Measurements from ENCODE around the gene HAP1.
A peak's percentile ranks its signal among the peaks of the same experiment; 100 is the strongest.

Gene HAP1, protein sequence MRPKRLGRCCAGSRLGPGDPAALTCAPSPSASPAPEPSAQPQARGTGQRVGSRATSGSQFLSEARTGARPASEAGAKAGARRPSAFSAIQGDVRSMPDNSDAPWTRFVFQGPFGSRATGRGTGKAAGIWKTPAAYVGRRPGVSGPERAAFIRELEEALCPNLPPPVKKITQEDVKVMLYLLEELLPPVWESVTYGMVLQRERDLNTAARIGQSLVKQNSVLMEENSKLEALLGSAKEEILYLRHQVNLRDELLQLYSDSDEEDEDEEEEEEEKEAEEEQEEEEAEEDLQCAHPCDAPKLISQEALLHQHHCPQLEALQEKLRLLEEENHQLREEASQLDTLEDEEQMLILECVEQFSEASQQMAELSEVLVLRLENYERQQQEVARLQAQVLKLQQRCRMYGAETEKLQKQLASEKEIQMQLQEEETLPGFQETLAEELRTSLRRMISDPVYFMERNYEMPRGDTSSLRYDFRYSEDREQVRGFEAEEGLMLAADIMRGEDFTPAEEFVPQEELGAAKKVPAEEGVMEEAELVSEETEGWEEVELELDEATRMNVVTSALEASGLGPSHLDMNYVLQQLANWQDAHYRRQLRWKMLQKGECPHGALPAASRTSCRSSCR

DNA sequence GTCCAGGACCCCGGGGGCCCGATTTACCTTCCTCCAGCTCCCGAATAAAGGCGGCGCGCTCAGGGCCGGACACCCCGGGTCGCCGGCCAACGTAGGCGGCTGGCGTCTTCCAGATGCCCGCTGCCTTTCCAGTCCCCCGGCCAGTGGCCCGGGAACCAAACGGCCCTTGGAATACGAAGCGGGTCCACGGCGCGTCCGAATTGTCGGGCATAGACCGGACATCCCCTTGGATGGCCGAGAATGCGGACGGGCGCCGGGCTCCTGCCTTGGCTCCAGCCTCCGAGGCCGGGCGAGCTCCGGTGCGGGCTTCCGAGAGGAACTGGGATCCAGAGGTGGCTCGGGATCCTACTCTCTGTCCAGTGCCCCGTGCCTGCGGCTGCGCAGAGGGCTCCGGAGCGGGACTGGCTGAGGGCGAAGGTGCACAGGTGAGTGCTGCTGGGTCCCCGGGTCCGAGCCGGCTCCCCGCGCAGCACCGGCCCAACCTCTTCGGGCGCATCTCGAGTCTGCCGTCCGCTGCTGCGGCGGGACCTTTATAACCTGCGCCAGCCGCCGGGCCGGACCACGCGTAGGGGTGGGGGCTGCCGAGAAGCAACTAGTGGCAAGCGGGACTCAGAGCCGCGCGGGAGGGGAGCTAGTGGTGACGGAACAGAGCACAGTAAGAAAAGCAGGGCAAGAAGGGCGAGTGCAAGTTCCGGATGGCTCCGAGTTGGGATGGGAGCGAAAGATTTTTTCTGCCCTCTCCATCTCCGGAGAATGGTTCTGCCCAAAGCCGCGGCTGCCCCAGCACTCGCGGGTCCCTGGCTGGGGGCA is at the start of gene HAP1:
HAP1 (minus strand) TSS at position 505 of the 810 bp plus-strand sequence; CDS start at position 496, 9 bp downstream.
- H3K4me3 ChIP-seq (ENCODE audit: low read depth, low read length): no peak within 1 kb of the TSS
- no peak for TF ChIP-seq CTCF (IDR thresholded peaks at IDR 0.05; ENCODE audit: low read depth, low read length)
- no peak for TF ChIP-seq MAX (IDR thresholded peaks at IDR 0.05; ENCODE audit: low read depth, low read length)
- TF ChIP-seq MYC (IDR thresholded peaks at IDR 0.05; ENCODE audit: low read depth, low read length): no peak
- no peak for TF ChIP-seq POLR2A (IDR thresholded peaks at IDR 0.05; ENCODE audit: extremely low read depth, insufficient read length)
- no peak for DNase-seq (ENCODE audit: low read depth)

GRCh38 chr17:41782142-41782541 is 47.7 kb upstream of the HAP1 start:
- no peak for DNase-seq (ENCODE audit: low read depth)
- no peak overlapping the region for H3K4me3 ChIP-seq (ENCODE audit: low read depth, low read length)
- TF ChIP-seq MYC (IDR thresholded peaks at IDR 0.05; ENCODE audit: low read depth, low read length) (no peak), MAX (IDR thresholded peaks at IDR 0.05; ENCODE audit: low read depth, low read length) (no peak), CTCF (IDR thresholded peaks at IDR 0.05; ENCODE audit: low read depth, low read length) (no peak), POLR2A (IDR thresholded peaks at IDR 0.05; ENCODE audit: extremely low read depth, insufficient read length) (no peak)

DNA sequence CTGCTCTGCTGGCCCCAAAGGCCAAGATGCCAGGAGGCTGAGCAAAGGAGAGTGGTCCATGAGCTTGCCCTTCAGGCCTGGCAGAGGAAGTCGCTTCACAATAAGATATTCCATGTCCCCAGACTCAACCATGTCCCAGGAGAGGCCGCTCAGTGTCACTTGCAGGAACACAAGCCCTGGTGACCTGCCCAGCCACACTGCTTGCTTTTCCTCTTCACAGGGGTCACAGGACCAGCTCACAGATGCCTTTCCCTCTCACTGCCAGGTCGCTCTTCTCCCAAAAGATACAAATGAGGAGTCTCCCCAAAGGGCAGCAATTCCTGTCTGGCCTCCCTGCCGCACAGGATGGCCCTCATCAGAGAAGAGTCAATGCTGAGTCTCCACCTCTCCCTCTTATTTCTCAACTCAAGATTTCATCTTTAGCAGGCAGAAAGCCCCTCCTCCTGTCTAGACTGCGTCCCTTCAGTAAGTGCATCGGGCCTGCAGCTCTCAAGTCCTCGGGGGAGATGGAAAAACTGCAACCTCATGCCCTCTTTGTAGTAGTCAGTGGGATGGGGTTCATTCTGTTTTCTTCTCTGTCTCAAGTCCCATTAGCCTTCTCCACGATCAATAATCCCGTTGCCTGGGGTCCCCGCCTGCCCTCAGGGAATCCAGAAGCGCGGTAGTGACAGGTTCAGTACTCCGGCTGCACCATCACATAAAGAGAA is 47.1 kb upstream of the HAP1 start:
- DNase-seq (ENCODE audit: low read depth): peak; percentile 44
- no peak for TF ChIP-seq MYC (IDR thresholded peaks at IDR 0.05; ENCODE audit: low read depth, low read length)
- TF ChIP-seq POLR2A (IDR thresholded peaks at IDR 0.05; ENCODE audit: extremely low read depth, insufficient read length): no peak
- TF ChIP-seq MAX (IDR thresholded peaks at IDR 0.05; ENCODE audit: low read depth, low read length): no peak
- no peak for TF ChIP-seq CTCF (IDR thresholded peaks at IDR 0.05; ENCODE audit: low read depth, low read length)
- no peak overlapping the region for H3K4me3 ChIP-seq (ENCODE audit: low read depth, low read length)

DNA sequence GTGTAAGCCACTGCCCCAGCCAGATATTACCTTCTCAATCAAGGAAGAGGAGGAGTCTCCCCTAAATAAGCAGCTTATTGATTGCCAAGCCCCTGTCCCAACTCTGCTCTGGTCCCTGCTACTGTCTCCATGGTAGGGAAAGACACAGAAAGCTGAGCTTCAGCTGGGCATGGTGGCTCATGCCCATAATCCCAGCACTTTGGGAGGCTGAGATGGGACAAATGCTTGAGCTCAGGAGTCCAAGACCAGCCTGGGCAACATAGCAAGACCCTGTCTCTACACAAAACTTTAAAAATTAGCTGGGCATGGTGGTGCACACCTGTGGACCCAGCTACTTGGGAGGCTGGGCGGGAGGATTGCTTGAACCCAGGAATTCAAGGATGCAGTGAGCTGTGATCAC is 45.5 kb upstream of the HAP1 start:
- H3K4me3 ChIP-seq (ENCODE audit: low read depth, low read length): no peak overlapping the region
- DNase-seq (ENCODE audit: low read depth): no peak
- TF ChIP-seq CTCF (IDR thresholded peaks at IDR 0.05; ENCODE audit: low read depth, low read length) (no peak), MAX (IDR thresholded peaks at IDR 0.05; ENCODE audit: low read depth, low read length) (no peak), MYC (IDR thresholded peaks at IDR 0.05; ENCODE audit: low read depth, low read length) (no peak), POLR2A (IDR thresholded peaks at IDR 0.05; ENCODE audit: extremely low read depth, insufficient read length) (no peak)

- TF ChIP-seq POLR2A (IDR thresholded peaks at IDR 0.05; ENCODE audit: extremely low read depth, insufficient read length) (no peak), MAX (IDR thresholded peaks at IDR 0.05; ENCODE audit: low read depth, low read length) (no peak), CTCF (IDR thresholded peaks at IDR 0.05; ENCODE audit: low read depth, low read length) (no peak), MYC (IDR thresholded peaks at IDR 0.05; ENCODE audit: low read depth, low read length) (no peak)
- no peak for DNase-seq (ENCODE audit: low read depth)
- no peak overlapping the region for H3K4me3 ChIP-seq (ENCODE audit: low read depth, low read length)
Observed at GRCh38 chr17:41777574-41778188, 43.2 kb upstream of the HAP1 start.

All from NB4 (cell line).